Astrocyte (in vitro differentiated cells and primary cell): ENCODE data around the gene PSMG2.

Experiments
- CTCF ChIP-seq: IDR thresholded peaks from 2 replicates; pipeline ENCODE4 v1.5.1; 2011; ENCODE audit warnings: low read depth, mild to moderate bottlenecking, inconsistent platforms, low read length, moderate library complexity; ENCODE audit not compliant: insufficient read depth
- EZH2 ChIP-seq: IDR thresholded peaks from 2 replicates; pipeline ENCODE4 v1.6.1; 2012; ENCODE audit warnings: mild to moderate bottlenecking, low read length, inconsistent platforms; ENCODE audit not compliant: insufficient read depth

- peak; percentile 99 for TF ChIP-seq CTCF
- TF ChIP-seq EZH2 = no peak
These were observed 42.8 kb upstream of the PSMG2 start for GRCh38 chr18:12659904-12660605.
